ENCODE measurements around the gene PARP14.

- TF ChIP-seq, protein P1, sequence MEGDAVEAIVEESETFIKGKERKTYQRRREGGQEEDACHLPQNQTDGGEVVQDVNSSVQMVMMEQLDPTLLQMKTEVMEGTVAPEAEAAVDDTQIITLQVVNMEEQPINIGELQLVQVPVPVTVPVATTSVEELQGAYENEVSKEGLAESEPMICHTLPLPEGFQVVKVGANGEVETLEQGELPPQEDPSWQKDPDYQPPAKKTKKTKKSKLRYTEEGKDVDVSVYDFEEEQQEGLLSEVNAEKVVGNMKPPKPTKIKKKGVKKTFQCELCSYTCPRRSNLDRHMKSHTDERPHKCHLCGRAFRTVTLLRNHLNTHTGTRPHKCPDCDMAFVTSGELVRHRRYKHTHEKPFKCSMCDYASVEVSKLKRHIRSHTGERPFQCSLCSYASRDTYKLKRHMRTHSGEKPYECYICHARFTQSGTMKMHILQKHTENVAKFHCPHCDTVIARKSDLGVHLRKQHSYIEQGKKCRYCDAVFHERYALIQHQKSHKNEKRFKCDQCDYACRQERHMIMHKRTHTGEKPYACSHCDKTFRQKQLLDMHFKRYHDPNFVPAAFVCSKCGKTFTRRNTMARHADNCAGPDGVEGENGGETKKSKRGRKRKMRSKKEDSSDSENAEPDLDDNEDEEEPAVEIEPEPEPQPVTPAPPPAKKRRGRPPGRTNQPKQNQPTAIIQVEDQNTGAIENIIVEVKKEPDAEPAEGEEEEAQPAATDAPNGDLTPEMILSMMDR (IDR thresholded peaks at IDR 0.05; ENCODE audit: low read depth, low read length) = peak; percentile 69
- TF ChIP-seq, protein P2, sequence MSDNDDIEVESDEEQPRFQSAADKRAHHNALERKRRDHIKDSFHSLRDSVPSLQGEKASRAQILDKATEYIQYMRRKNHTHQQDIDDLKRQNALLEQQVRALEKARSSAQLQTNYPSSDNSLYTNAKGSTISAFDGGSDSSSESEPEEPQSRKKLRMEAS (IDR thresholded peaks at IDR 0.05; ENCODE audit: low read depth, low read length) = no peak; the same call in 1 of the 2 replicates
Measured at GRCh38 chr3:122679085-122679881, 1.4 kb upstream of the PARP14 start.

All from NB4 (cell line).